ENCODE results near the gene CD9.

Gene CD9

DNA sequence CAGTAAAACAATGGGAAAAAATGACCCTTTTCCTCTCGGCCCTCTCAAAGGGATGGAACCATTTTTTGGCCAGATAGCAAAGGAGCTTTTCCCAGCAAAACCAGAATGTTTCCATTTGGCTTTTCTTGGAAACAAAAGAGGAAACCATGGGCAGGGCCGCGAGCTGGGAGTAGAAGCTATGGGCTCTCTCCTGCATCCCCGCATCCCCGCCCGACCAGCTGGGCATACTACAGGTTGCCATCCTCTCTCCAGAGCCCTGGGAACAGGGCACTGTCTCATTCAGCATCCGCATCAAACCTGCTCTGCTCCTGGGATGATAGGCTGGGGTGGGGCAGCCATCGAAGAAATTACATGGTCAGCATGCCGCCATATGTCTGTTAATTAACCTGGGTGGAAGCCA is 20.9 kb downstream of the CD9 start:
- DNase-seq (ENCODE audit: low read depth in 2 of 2): no peak

DNA sequence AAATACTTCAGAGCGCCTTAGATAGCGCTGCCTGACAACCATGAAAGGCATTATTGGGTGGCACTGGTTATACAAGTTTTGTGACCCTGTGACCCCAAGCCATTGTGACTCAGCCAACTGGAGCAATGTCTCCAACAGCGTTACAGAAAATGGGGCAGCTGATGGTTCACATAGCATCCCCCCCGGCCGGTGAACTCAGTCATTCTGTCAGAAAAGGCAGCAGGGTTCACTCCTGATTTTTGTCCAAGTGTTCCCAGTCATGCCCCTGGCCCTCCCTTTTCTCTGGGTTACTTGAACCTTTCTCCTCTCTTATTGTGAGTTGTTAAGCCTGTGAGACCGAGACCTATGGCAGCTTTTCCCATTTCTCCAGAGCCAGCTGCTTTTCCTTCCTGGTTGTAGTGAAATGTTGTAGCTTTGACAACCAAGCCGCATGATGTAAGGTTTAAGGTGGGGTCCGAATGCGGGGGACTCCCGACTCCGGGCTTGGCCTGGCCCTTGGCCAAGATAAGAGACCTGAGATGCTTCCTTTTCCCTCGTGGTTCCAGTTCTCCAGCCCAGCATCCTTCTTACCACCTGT is 22.0 kb downstream of the CD9 start:
- DNase-seq (ENCODE audit: low read depth in 2 of 2): no peak

DNA sequence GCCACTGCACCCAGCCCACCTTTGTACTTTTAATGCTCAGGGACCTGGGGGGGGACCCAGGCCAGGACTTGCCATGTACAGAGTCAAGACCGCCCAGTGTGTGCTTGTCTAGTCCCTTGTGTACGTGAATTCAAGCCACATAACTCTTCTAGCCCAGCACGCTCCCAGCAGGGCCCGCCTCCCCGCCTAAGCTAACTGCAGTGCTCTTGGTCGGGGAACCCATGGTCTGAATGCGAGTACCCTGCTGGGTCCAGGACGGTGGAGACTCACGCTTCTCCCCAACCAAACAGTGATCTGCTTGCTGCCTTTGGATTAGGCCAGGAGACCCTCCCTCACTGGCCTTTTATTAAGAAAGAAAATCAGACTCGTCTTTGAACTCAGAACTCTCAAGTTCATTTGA is 23.3 kb downstream of the CD9 start:
- no peak for DNase-seq (ENCODE audit: low read depth in 2 of 2)

DNA sequence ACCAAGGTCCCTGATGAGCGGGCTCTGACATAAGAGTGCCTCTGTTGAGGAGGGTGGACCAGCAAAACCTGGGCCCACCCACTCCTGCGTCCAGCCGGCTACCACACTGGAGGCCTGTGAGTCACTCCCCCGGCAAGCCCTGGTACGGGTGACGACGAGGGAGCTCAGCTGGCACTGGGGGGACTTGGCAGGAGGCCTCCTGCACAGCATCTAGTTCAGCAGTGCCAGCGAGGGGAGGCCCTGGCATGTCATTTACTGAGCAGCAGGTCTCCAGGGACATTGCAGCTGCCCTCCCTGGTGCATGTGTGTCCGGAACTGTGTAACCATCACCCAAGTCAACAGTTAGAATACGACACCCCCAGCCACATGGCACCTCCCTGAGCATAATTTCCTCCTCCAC is 24.4 kb downstream of the CD9 start:
- no peak for DNase-seq (ENCODE audit: low read depth in 2 of 2)

DNA sequence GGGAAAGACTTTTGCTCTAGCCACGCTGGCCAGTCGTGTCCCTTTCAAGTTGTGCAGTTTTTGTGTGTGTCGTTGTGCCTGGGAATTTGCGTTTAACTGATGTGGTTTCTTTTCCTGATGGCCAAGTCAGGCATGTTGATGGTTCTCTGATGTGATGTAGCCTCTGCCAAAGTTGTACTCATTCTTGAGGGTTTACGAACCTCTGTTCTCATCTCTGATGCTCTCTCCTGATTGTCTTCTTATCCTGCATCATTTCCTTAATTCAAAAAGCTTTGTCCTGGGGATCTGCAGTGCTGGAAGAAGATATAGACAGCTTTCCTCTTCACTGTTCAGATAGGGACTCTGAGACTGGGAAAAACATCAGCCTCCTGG is 25.4 kb downstream of the CD9 start:
- no peak for DNase-seq (ENCODE audit: low read depth in 2 of 2)

DNA sequence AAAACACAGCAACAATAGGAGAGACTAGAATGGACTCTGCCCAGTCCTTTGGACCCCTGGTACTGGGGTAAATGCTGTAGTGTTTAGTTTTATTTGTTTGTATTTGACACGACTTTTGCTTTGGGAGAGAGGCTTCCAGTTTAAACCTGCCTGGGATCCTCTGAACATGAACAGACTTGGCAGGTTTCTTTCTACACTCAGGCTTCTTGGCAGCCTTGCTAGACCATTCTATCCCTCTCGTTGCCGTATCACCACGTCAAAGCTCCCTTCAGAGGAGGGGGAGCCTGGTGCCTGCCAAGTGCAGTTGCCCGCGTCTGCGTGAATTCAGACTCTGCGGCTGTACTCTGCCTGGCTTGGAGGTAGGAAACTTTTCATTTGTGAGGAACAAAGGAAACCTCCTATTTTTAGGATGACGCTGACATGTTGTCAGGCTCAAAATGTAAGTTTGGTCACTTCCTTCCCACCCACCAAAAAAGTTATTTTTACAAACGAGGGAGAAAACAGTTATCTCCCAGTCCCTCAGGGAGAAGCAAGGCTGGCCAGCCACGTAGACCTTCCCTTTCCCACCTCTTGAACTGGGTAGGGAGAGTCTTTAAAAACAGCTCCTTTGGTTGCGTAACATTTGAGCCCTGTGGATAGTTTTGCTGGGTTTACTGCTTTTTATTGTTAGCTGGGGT is 25.9 kb downstream of the CD9 start:
- DNase-seq (ENCODE audit: low read depth in 2 of 2): no peak

DNA sequence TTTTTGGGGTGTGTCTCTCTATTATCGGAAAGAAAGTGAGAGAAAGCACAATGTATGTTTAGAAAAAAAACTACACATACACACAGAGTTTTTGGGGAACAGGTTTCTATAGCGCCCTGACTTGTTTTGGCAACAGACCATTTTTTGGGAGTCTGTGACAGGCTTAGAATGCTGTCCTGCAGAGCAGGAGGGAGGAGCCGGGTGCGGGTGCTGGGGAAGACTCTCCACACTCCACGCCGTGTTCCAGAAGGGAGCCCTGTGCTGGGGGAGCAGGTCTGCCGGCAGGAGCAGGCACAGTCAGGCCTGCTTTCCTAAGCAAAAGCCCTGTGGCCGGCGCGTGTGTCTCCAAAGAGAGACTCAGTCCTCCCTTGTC is 26.5 kb downstream of the CD9 start:
- no peak for DNase-seq (ENCODE audit: low read depth in 2 of 2)

DNA sequence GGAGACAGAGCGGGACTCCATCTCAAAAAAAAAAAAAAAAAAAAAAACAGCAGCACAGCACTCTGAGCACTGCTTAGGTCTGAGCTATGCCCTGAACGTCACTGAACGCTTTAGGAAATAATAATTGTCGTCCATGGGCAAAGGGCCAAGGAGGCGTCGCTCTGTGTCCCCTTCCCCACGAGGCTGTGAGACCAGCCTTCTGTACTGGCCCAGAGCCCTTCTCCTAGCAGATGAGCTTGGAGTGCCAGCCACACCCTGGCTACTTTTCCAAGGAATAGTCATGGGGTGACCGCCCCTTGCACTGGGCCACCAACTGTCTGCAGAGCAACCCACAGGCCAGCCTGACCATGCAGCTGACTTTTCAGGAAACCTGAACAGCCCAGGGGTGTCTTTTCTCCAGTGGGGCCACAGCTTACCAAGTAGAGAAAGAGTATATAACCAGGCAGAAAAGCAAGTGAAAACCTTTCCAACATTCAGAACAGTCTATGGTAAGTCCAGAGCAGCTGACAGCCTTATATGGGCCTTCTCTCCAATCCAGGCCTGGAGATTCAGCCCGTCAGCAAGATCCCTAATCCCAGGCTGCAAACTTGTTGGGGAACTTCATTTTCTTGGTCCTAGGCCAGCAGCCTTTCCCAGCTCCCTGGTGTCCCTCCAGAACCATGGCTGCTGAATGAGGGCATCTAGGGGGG is 28.5 kb downstream of the CD9 start:
- DNase-seq (ENCODE audit: low read depth in 2 of 2): no peak

DNA sequence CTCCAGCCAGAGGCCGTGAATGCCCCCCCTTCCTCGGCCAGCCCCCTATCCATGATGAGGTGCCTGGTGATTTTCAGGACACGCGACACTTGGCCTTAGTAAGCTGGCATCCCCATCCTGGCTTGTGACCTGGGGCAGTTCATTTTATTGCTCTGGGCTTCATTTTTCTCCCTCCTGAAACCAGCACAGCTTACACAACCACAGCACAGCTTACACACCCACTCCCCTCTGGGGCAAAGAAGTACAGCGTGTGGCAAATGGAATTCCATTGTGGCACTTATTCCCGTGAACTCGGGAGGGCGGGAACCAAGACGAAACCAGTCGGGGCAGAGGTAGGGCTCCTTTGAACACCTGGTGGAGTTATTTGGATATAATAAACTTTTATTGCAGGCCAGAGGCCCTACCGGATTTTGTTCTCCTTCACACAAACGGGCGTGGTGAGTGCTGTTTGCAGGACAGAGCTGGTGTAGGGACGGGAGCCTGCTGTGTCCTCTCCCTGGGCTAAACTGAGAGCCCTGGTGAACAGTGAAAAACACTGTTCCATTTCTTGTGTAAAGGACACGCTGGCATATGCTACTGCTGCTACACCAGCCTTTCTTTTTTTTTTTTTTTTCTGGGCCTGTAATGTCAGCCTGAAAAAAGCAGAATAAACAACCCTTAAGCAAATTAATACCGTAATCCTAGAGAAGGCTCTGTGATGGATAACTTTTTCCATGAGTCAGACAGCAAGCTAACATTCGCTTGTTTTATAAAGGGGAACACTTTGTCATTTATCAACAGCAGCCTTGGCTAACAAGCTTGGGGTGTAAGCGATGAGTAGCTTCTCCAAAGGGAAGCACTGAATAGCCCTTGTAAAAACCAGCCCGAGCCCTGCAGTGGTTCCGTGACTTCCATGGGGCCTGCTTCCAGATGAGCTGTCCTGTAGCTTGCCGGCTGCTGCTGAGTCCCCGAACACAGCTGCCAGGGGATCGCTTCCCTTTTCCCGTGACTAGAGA is 29.3 kb downstream of the CD9 start:
- no peak for DNase-seq (ENCODE audit: low read depth in 2 of 2)

DNA sequence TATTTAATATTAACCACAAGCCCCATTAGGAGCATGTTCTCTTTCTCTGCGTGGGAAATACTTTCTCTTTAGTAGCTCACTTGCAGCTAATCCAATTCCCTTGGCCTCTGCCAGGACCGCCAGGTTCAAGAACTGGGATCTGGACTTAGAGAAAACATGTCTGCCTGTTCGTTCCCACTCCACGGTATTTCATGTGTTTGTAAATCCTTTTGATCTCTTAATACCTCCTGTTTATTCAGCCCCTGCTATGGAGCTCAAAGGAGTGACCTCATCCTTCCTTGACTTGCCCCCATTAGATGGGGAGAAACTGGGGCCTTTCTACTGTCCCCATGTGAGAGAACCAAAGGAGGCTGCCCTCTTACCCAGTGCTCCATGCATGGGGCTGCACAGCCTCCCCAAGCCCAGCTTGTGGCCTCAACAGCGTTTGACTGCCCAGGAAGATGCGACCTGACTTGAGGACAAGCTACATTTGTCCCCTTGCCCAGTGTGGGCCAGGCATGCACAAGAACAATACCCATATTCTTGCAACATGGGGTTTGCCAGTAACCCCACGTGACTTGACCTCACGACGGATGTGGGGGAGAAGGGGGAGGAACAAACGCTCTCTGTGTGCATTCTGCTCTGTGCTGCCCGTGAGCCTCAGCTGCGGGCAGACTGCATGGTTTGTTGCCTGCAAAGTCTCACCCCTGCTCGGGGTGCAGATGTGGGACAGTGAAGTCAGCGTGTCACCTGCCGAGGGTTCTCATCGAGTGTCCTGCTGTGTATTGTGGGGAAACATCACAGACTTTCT is 30.3 kb downstream of the CD9 start:
- DNase-seq (ENCODE audit: low read depth in 2 of 2): peak; percentile 55 to 56

DNA sequence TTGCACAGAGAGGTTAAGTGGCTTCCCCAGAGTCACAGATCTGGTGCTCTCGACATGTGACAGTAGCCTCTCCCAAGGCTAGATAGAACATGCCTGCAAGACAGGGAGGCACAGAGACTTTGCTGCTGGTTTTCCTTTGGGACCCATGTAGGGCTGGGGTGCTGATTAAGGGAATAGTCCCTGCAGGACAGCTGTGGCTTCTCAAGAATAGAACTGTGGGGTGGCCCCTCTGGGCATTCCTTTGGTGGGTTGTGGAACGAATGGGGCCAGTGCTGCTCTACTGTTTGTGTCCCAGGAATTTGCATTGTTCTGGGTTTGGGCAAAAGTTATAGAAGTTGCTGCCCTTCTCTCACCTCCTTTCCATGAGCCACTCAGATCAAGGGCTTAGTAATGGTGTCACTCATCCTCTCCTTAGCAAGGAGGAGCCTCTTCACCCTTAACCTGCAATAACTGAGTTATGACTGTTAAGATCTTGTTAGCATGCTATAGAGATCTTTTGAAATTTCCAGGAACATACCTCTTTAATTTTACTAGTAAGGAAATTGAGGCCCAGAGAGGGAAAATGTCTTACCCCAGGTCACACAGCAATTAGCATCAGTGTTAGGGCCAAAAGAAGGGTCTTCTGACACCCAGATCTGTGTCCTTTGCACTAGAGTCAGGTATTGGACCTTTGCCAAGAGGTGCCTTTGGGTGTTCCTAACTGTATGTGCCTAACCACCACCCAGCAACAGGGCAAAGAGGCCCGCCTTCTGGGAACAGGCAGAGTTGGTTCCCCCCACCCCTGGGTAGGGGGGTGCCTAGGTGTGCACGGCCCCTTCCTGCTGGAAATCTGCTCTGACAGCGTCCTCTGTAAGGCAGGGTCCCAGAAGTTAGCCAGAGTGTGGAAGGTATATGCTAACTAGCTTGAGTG is 31.4 kb downstream of the CD9 start:
- DNase-seq (ENCODE audit: low read depth in 2 of 2): no peak

DNA sequence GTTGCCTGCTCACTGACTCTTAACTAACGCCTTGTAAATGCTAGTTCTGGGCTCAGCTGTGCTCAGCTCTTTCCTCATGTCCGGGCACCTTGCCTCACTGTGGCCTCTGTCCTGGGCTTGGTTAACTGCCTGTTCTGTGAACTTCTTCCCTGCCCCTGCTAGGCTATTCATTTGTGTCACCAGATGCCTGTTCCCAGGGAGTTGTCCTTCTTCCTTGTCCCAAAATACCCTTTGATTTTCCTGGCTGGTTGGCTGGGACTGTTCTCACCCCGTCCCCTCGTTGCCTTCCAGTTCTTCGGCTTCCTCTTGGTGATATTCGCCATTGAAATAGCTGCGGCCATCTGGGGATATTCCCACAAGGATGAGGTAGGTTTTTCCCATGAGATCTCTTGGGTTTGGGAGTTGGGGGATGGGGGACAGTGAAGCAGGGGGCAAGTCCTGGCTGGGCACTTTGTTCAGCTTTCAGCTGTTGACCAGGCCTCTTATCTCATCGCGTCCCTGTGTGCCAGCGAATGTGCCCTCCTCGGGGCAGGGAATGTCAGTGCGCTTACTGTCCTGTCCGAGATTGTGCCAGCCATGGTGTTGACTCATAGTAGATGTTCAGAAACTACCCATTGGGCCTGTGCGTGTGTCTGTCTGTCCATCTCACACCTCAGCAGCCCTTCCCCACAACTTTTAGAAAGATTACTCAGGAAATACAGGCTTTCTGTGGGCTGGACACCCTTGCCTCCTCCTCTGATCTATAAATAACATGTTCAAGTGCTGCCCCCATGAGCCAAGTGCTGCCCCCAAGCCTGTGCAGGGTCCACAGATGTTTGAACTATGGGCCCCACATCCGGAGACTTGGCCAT is 33.1 kb downstream of the CD9 start:
- no peak for DNase-seq (ENCODE audit: low read depth in 2 of 2)

DNA sequence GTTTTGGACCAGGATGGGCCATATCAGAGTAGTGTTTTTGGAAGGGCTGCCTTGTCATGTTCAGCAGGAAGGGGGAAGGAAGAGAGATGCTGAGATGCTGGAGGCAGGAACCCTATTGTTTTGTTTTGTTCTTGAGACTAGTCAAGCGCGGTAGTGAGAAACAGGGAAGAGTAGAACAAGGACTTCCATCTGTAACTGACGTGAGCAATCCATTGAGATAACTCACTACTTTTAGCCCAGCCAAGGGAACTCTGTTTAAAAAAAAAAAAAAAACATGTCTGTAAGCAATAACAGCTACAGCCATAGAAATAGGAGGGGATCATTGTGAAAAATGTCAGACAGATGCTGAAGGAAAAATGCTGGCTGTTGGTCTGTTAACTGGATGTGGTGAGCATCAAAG is 34.0 kb downstream of the CD9 start:
- no peak for DNase-seq (ENCODE audit: low read depth in 2 of 2)

DNA sequence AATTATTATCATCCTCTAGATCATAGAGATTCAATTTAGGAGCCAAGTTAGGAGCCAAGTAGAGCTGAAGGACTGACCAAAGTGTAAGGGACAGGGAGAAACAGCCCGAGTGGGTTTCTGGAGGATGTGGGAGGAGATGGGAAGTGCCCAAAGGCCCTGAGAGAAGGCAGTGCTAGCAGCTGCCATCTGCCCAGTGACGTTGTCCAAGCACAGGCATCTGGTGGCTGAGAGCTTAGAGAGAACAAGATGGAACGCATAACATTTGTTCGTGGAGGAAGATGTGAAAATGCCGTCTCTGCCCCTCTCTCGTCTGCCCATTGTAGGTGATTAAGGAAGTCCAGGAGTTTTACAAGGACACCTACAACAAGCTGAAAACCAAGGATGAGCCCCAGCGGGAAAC is 34.7 kb downstream of the CD9 start:
- no peak for DNase-seq (ENCODE audit: low read depth in 2 of 2)

DNA sequence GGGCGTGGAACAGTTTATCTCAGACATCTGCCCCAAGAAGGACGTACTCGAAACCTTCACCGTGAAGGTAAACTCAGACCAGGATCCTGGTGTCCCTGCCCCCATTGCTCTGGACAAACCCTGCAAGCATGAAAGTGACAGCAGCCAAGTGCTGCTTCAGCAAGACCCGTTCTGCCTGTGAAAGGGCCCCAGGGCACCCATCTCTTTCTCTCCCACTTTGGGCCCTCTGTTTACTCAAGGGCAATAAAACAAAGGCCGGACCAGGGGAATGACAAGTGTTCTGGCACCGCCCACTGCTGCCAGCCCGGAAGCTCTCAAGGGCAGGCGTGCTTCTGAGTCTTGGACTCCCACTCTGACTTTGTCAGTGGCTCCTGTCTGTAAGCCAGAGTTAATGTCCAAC is 35.3 kb downstream of the CD9 start:
- DNase-seq (ENCODE audit: low read depth in 2 of 2): no peak

DNA sequence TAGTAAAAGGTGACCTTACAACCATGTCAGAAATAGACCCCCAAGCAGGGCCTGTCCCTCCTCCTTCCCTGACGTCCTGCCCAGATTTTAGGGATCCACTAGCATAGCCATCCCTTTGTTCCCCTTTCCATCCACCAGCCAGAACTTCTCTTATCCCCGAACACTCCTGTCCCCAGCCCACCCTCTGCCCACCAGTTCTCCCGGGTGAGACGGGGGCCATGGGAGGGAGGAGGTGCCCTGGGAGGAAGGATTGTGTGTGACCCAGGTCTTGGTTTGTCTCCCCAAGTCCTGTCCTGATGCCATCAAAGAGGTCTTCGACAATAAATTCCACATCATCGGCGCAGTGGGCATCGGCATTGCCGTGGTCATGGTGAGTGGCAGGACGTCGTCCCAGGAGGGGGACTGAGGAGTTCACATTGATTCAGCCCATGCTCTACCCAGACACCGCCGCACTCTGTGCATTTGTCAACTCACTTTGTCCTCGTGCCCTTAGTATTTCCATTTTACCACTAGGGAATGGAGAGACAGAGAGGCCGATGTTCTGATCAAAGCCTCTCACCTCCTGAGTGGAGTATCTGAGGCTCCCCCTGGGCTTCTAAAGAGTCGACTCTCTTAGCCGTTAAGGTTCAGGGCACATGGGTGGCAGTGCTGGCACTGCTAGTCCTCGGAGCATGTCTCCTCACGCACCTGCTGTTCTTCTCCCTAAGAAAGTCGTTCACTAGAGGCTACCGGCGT is 35.9 kb downstream of the CD9 start:
- DNase-seq (ENCODE audit: low read depth in 2 of 2): no peak

DNA sequence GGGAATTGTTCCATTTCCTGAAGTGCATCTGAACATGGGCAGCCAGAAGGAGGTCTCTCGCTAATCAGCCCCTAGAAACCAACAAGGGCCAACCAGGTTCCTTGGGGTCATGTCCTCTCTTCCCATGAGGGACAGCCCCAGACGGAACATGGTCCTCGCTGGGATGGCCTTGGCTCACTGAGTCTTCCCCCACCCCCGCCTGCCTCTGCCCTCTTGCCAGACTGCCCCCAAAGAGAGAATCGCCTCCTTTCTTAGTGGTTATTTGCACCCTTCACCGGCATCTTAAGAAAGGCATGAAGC is 36.4 kb downstream of the CD9 start:
- DNase-seq (ENCODE audit: low read depth in 2 of 2): no peak

DNA sequence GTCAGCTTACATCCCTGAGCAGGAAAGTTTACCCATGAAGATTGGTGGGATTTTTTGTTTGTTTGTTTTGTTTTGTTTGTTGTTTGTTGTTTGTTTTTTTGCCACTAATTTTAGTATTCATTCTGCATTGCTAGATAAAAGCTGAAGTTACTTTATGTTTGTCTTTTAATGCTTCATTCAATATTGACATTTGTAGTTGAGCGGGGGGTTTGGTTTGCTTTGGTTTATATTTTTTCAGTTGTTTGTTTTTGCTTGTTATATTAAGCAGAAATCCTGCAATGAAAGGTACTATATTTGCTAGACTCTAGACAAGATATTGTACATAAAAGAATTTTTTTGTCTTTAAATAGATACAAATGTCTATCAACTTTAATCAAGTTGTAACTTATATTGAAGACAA is 37.6 kb downstream of the CD9 start:
- no peak for DNase-seq (ENCODE audit: low read depth in 2 of 2)

DNA sequence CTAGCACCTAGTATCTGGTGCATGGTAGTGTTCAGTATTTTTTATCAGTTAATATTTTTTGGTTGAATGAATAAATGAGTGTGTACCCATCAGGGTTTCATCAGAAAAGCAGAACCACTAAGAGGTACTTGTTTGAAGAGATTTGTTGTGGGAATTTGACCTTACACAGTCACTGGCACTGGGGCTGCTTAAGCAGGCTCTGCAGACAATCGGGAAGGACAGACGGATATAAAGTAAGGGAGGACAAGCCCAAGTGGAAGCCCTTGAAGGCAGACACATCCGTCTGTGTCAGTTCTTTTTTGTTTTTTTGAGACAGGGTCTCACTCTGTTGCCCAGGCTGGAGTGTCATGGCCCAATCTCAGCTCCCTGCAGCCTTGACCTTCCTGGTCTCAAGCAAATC is 38.7 kb downstream of the CD9 start:
- no peak for DNase-seq (ENCODE audit: low read depth in 2 of 2)

Data from stimulated activated CD8-positive, alpha-beta memory T cell treated with anti-CD3 and anti-CD28 coated beads, Interleukin-15, amount 100 ng/mL, for 48 hours (primary cell).